K562 (cell line): ENCODE measurements around the gene YTHDC2. TPM values are rescaled to one million over a fixed set of nuclear protein-coding genes. Genes with fewer than 3 reads are reported as not detected.

Experiments
- ATAC-seq: fragments of 200-7000 bp; cut with Tn5 transposase; 3 replicates; pipeline ENCODE4 v1.9.1; 2020; ENCODE audit warnings: moderate library complexity
- BruUV-seq: library from RNA; stranded (reverse); fragments of 400-500 nt; replicated peaks from 2 replicates; lab custom pipeline; 2021; lab: Mats Ljungman, UMichigan
- CTCF ChIA-PET: fragments of 300-600 bp; formaldehyde crosslinking; extraction: SDS; loops from one replicate; lab custom pipeline; 2021; ENCODE audit warnings: low intra/inter-chr PET ratio; lab: Yijun Ruan, JAX
- POLR2A ChIA-PET: fragments of 300-600, 350-650 bp; sonication (Branson Sonifier 250); formaldehyde crosslinking; extraction: SDS; loops from one replicate; lab custom pipeline; 2021; ENCODE audit warnings: antibody characterized with exemption, inconsistent platforms; lab: Yijun Ruan, JAX
- DNase-seq, 4 experiments: peaks; one replicate each; pipeline versions ENCODE4 v3.0.0 to v3.0.0-alpha.2; 2011 to 2018; ENCODE audit warnings: low spot score in 3 of 4, mixed read lengths in 3 of 4; ENCODE audit errors: extremely low read depth in 1 of 4
- FAIRE-seq: peaks from 2 replicates; lab custom pipeline; 2011; peaks lifted over from hg19 to GRCh38; lab: Jason Lieb, UNC
- H2AFZ ChIP-seq: 2 replicates; pipeline ENCODE4 v1.6.0; 2011; ENCODE audit warnings: low read depth, low read length, control low read depth, inconsistent platforms
- H3K27ac ChIP-seq: fragments of 200-600 bp; 3 replicates; pipeline ENCODE4 v1.8.0; 2011; ENCODE audit warnings: low read depth, mild to moderate bottlenecking, control low read depth, inconsistent platforms, low read length, moderate library complexity, mixed read lengths; ENCODE audit errors: extremely low read depth
- H3K27me3 ChIP-seq, 2 experiments: fragments of 300-600 bp in 1 of 2; 2 replicates in 1 of 2; 3 replicates in 1 of 2; pipeline versions ENCODE4 v1.6.0 to v1.8.0; 2011; ENCODE audit warnings: inconsistent platforms in 2 of 2, low read length in 2 of 2, mild to moderate bottlenecking in 1 of 2, mixed read lengths in 1 of 2, moderate library complexity in 1 of 2; ENCODE audit not compliant: control insufficient read depth in 2 of 2, insufficient read depth in 2 of 2
- H3K36me3 ChIP-seq: fragments of 300-600 bp; 3 replicates; pipeline ENCODE4 v1.8.0; 2011; ENCODE audit warnings: mild to moderate bottlenecking, low read length, inconsistent platforms; ENCODE audit not compliant: control insufficient read depth, insufficient read depth
- H3K4me1 ChIP-seq, 2 experiments: fragments of 200-600 bp in 1 of 2; replicated peaks in 1 of 2; 2 replicates in 1 of 2; 3 replicates in 1 of 2; pipeline versions ENCODE4 v1.5.1 to v1.8.0; 2011; ENCODE audit warnings: inconsistent platforms in 2 of 2, low read length in 2 of 2, mild to moderate bottlenecking in 1 of 2, mixed read lengths in 1 of 2, moderate library complexity in 1 of 2; ENCODE audit not compliant: control insufficient read depth in 2 of 2, insufficient read depth in 2 of 2
- H3K4me2 ChIP-seq: 2 replicates; pipeline ENCODE4 v1.6.1; 2011; ENCODE audit warnings: low read length, control low read depth, inconsistent platforms, mixed read lengths; ENCODE audit not compliant: insufficient read depth
- H3K4me3 ChIP-seq: fragments of 200-600 bp; sonication (generic), shearing (Covaris generic); 2 replicates; pipeline ENCODE4 v1.5.1; 2016; ENCODE audit warnings: control low read depth, inconsistent platforms
- H3K79me2 ChIP-seq: fragments of 200-600 bp; 3 replicates; pipeline ENCODE4 v1.8.0; 2011; ENCODE audit warnings: low read length, inconsistent platforms; ENCODE audit not compliant: control insufficient read depth, insufficient read depth
- H3K9ac ChIP-seq, 2 experiments: 2 replicates each; pipeline versions ENCODE4 v1.6.0 to v1.6.1; 2011; ENCODE audit warnings: low read depth in 2 of 2, low read length in 2 of 2, control low read depth in 1 of 2, inconsistent platforms in 1 of 2, mild to moderate bottlenecking in 1 of 2, mixed read lengths in 1 of 2; ENCODE audit not compliant: insufficient read depth in 1 of 2
- H3K9me1 ChIP-seq: one replicate; pipeline ENCODE4 v1.6.0; 2011; ENCODE audit warnings: inconsistent platforms, mild to moderate bottlenecking, low read length, moderate library complexity; ENCODE audit not compliant: control insufficient read depth, insufficient read depth
- H3K9me3 ChIP-seq: replicated peaks from 2 replicates; pipeline ENCODE4 v1.5.1; 2011; ENCODE audit warnings: low read depth, low read length, inconsistent platforms; ENCODE audit not compliant: control insufficient read depth, insufficient read depth
- H4K20me1 ChIP-seq: replicated peaks from 2 replicates; pipeline ENCODE4 v1.6.1; 2011; ENCODE audit warnings: low read length, inconsistent platforms, mixed read lengths; ENCODE audit not compliant: control insufficient read depth, insufficient read depth
- DIDO1 ChIP-seq: fragments of 450-650 bp; IDR thresholded peaks from 2 replicates; pipeline ENCODE4 v1.6.1; 2016; ENCODE audit warnings: low read depth, missing biosample characterization, missing genetic modification characterization
- E2F6 ChIP-seq, 2 experiments: IDR thresholded peaks; 2 replicates each; pipeline ENCODE4 v1.6.1; 2011; ENCODE audit warnings: borderline replicate concordance in 1 of 2, control low read depth in 1 of 2, low read depth in 1 of 2, low read length in 1 of 2, mild to moderate bottlenecking in 1 of 2, mixed read lengths in 1 of 2, moderate library complexity in 1 of 2; ENCODE audit not compliant: insufficient read depth in 1 of 2, insufficient read length in 1 of 2, poor library complexity in 1 of 2, severe bottlenecking in 1 of 2; ENCODE audit errors: extremely low read depth in 1 of 2
- HCFC1 ChIP-seq: IDR thresholded peaks from 2 replicates; pipeline ENCODE4 v1.6.1; 2012; ENCODE audit warnings: low read depth, low read length, improper control_type of control experiment
- HNRNPL ChIP-seq: fragments of 200-400 bp; formaldehyde crosslinking; IDR thresholded peaks from 2 replicates; pipeline ENCODE4 v1.6.1; 2017; ENCODE audit warnings: low read depth, mild to moderate bottlenecking, low read length
- MAZ ChIP-seq, 2 experiments: fragments of 450-650 bp in 1 of 2; sonication (generic) in 1 of 2; formaldehyde crosslinking; IDR thresholded peaks in 1 of 2; conservative IDR thresholded peaks in 1 of 2; 2 replicates each; pipeline versions ENCODE4 v1.4.0 to v1.5.0; 2020; ENCODE audit warnings: mild to moderate bottlenecking in 1 of 2, missing genetic modification reagents in 1 of 2
- MTA1 ChIP-seq: fragments of 450-650 bp; IDR thresholded peaks from 2 replicates; pipeline ENCODE4 v1.6.1; 2017; ENCODE audit warnings: borderline replicate concordance
- MXI1 ChIP-seq: IDR thresholded peaks from 2 replicates; pipeline ENCODE4 v1.6.1; 2011; ENCODE audit warnings: low read depth, mild to moderate bottlenecking, improper control_type of control experiment, low read length
- NFATC3 ChIP-seq: fragments of 450-650 bp; IDR thresholded peaks from 2 replicates; pipeline ENCODE4 v1.6.1; 2017; ENCODE audit warnings: mild to moderate bottlenecking
- NR2C1 ChIP-seq, 2 experiments: fragments of 450-650 bp; IDR thresholded peaks; 2 replicates each; pipeline ENCODE4 v1.6.1; 2017; ENCODE audit warnings: mild to moderate bottlenecking in 2 of 2, antibody characterized with exemption in 1 of 2, inconsistent platforms in 1 of 2, missing compliant biosample characterization in 1 of 2, missing genetic modification characterization in 1 of 2
- PRMT5 ChIP-seq: sonication (generic); formaldehyde crosslinking; IDR thresholded peaks from 2 replicates; pipeline ENCODE4 v1.5.0; 2020; ENCODE audit warnings: missing genetic modification reagents
- SIN3B ChIP-seq: fragments of 450-650 bp; IDR thresholded peaks from 2 replicates; pipeline ENCODE4 v1.6.1; 2017; ENCODE audit warnings: low read depth, mild to moderate bottlenecking, moderate library complexity
- SIRT6 ChIP-seq: IDR thresholded peaks from one replicate; pipeline ENCODE4 v1.6.1; 2012; ENCODE audit warnings: low read depth, mild to moderate bottlenecking, control low read depth, inconsistent platforms, low read length, moderate library complexity
- ZEB2 ChIP-seq: fragments of 450-650 bp; IDR thresholded peaks from 2 replicates; pipeline ENCODE4 v1.6.1; 2016
- ZFP30 ChIP-seq: fragments of 250-450 bp; sonication (Bioruptor Pico); IDR thresholded peaks from 2 replicates; pipeline ENCODE4 v1.8.0; 2022; ENCODE audit warnings: moderate library complexity, mild to moderate bottlenecking, inconsistent platforms, borderline replicate concordance
- ZNF561 ChIP-seq: fragments of 450-650 bp; formaldehyde crosslinking; conservative IDR thresholded peaks from 2 replicates; pipeline ENCODE4 v1.4.0; 2020; ENCODE audit warnings: mild to moderate bottlenecking, moderate library complexity
- ZNF586 ChIP-seq: fragments of 450-650 bp; formaldehyde crosslinking; conservative IDR thresholded peaks from 2 replicates; pipeline ENCODE4 v1.4.0; 2020; ENCODE audit warnings: mild to moderate bottlenecking, moderate library complexity
- ZNF717 ChIP-seq: fragments of 250-450 bp; sonication (Bioruptor Pico); IDR thresholded peaks from 2 replicates; pipeline ENCODE4 v1.5.0; 2021
- WGBS: fragments of 100-300 bp; shearing (Covaris generic); methylation state at CpG from one replicate; pipeline ENCODE4 v1.1.6; 2016; ENCODE audit warnings: low coverage, mixed read lengths; ENCODE audit not compliant: insufficient coverage; ENCODE audit errors: missing lambda C conversion rate; 5-methylcytosine and 5-hydroxymethylcytosine counted together
- in situ Hi-C: fragments of 300-500 bp; cut with MboI; formaldehyde crosslinking; loops from 4 replicates; pipeline ENCODE4 v1.15.0; 2018; ENCODE audit warnings: inconsistent platforms, mixed read lengths
- intact Hi-C: fragments of 100-400 bp; cut with micrococcal nuclease; formaldehyde crosslinking; loops from 2 replicates; pipeline ENCODE4 v1.14.2; 2022
- polyA plus RNA-seq, 8 experiments: library from polyadenylated mRNA; depleted of rRNA in 4 of 8; stranded (reverse) in 5 of 8; unstranded in 3 of 8; fragments of >200 nt; fragmentation: Nextera tagmentation in 2 of 8; fragmentation: Illumina TruSeq in 1 of 8; extraction: Ambion mirVana in 2 of 8; extraction: Trizol in 1 of 8; gene quantifications; 2 replicates each; pipeline versions ENCODE4 v1.2.1 to v1.2.3, GENCODE V29; 2011 to 2014; ENCODE audit warnings: inconsistent platforms in 1 of 8, missing spikeins in 1 of 8
- total RNA-seq, 7 experiments: library from RNA; depleted of rRNA in 6 of 7; stranded (reverse); fragments of >200 nt in 6 of 7; fragmentation: Illumina TruSeq in 2 of 7; extraction: Trizol in 2 of 7; gene quantifications; 2 replicates each; pipeline versions ENCODE4 v1.2.1 to v1.2.3, GENCODE V29; 2011 to 2021; ENCODE audit warnings: low replicate concordance in 1 of 7
- TF ChIP-seq, protein P1 (sequence below): fragments of 250-450 bp; sonication (Bioruptor Pico); IDR thresholded peaks from 2 replicates; pipeline ENCODE4 v1.8.0; 2022; ENCODE audit warnings: inconsistent platforms, mild to moderate bottlenecking, moderate library complexity, borderline replicate concordance

YTHDC2 gene
- total and polyA plus RNA-seq, 9 of the 15 experiments (the other 6 are each of a cell fraction or from before 2014, with no cell fraction given): 2.7 to 21.6 (median 15.9) TPM

DNA sequence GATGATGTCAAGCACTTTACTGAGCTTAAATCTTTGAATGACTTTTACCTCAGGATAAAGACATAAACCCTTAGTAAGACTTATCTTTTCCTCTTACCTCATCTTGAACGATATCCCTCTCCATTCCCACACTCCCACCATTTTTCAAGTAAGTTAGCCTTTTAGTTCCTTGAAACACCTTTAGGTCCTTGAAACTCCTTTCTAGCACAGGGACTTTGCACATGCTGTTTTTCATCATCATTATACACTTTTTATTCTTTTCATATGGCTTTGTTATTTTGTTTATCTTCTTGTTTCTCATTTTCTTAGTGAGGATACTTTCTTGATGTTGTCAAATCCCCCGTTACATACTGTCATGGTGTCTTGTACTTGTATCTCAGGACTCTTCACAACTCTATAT lies 24.8 kb downstream of the YTHDC2 start:
- Histone ChIP-seq H3K9me1 (no peaks in the 10 kb centered on the region), H3K4me2 (no peak overlapping the region), H3K27me3 (no peaks in the 10 kb centered on the region), H3K9ac (no peak overlapping the region), H3K4me3 (no peak overlapping the region), H3K27ac (no peak overlapping the region), H3K4me1 (no peaks in the 10 kb centered on the region), H3K36me3 (peaks cover 61% of the 10 kb centered on the region; the same call in 2 of the 3 replicates), H3K79me2 (no peaks in the 10 kb centered on the region), H4K20me1 (no peaks in the 10 kb centered on the region), H3K9me3 (no peaks in the 10 kb centered on the region), H2AFZ (no peak overlapping the region)
- no TSS peak for BruUV-seq
- no peak for TF ChIP-seq MTA1
- TF ChIP-seq E2F6 (IDR thresholded peaks at IDR 0.05; ENCODE audit: borderline replicate concordance in 1 of 2, extremely low read depth in 1 of 2, insufficient read depth in 1 of 2, insufficient read length in 1 of 2, low read depth in 1 of 2, low read length in 1 of 2, poor library complexity in 1 of 2, severe bottlenecking in 1 of 2): no peak
- no peak for TF ChIP-seq HCFC1
- TF ChIP-seq, protein P1, sequence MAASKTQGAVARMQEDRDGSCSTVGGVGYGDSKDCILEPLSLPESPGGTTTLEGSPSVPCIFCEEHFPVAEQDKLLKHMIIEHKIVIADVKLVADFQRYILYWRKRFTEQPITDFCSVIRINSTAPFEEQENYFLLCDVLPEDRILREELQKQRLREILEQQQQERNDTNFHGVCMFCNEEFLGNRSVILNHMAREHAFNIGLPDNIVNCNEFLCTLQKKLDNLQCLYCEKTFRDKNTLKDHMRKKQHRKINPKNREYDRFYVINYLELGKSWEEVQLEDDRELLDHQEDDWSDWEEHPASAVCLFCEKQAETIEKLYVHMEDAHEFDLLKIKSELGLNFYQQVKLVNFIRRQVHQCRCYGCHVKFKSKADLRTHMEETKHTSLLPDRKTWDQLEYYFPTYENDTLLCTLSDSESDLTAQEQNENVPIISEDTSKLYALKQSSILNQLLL (CRISPR knock-in tag): no peak
- no peak for TF ChIP-seq NR2C1 (IDR thresholded peaks at IDR 0.05)
- TF ChIP-seq NR2C1 (tag; IDR thresholded peaks at IDR 0.05): no peak
- no peak for TF ChIP-seq ZNF717
- TF ChIP-seq MAZ (CRISPR knock-in tag; conservative IDR thresholded peaks at IDR 0.05 in 1 of 2, IDR thresholded peaks at IDR 0.05 in 1 of 2): no peak
- TF ChIP-seq SIRT6: no peak
- no peak for TF ChIP-seq DIDO1
- no peak for TF ChIP-seq HNRNPL
- TF ChIP-seq ZEB2: no peak
- no peak for TF ChIP-seq PRMT5 (CRISPR knock-in tag)
- TF ChIP-seq SIN3B: no peak
- TF ChIP-seq NFATC3: no peak
- TF ChIP-seq ZNF561 (CRISPR knock-in tag): no peak
- no peak for TF ChIP-seq ZFP30
- no peak for TF ChIP-seq MXI1
- TF ChIP-seq ZNF586 (CRISPR knock-in tag): no peak
- no peak for ATAC-seq
- CTCF ChIA-PET: no interaction called here
- in situ Hi-C loops (no loop called here), intact Hi-C loops (no loop called here)
- peak; percentile 32 for FAIRE-seq
- POLR2A ChIA-PET: no interaction called here
- 76% methylated on average over 2 of the region's 2 CpGs for WGBS
- no peak for DNase-seq
